ENCODE measurements around the gene FCGR3B.
"Not testable (repeated sequence)": the region's sequence is repeated elsewhere in the genome, so short reads cannot be mapped to it uniquely, and the experiment has no call there.

- not testable (repeated sequence) for TF ChIP-seq POLR2A, POLR2AphosphoS5, TAF1 (IDR thresholded peaks at IDR 0.05; ENCODE audit: low read depth, low read length)
Measured at GRCh38 chr1:161605024-161605423, 26.0 kb downstream of the FCGR3B start.

All from GM12891 (cell line).